Activated T-helper 1 cell treated with anti-CD3 and anti-CD28 coated beads, Interleukin-2, amount 50 U/mL, for 16 hours (primary cell): ENCODE results near the gene VTI1A.

Source experiments
- DNase-seq, 2 donors: peaks; one replicate each; pipeline ENCODE4 v3.0.0-alpha.2; 2020; ENCODE audit warnings: low read depth in 1 of 2, low spot score in 1 of 2

VTI1A gene

DNA sequence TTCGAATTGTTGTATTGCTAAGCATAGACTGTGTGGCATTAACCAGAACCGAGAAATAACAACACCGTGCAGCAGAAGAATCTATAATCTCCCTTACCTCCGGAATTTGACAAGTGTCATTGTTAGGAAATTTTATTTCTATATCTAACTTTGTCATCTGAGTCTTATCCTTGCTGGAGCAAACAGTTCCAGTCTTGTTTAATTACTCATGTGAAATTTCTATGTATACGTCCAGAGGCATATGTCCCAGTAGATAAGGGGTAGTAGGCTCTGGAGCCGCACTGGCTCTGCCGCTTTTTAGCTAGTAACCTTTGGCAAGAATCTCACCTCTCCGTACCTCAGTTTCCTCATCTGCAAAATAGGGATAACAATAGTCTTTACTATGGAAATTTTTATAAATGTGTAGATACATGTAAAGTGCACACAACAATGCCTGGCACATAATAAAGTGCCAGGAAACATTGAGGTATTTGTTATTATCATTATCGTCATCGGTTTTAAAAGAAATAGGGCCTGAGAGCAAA lies 228.6 kb downstream of the VTI1A start:
- no peak for DNase-seq

DNA sequence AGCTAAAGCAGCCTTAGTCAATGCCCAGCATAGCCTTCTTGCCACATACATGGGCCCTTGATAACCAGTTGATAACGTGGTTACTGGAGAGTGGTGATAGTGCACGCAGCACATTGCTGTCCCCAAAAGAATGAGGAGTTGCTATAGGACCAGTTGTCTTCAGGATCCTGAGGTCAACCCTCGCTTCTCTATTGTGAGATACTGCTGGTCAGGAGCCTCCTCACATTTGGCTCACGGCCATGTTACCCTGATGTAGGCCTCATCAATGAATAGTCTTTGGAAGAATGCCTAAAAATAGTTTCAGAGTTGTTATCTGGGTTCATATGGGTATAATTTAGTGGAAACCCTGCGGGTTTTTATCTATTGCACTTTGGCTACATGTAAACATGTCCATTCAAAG lies 230.7 kb downstream of the VTI1A start:
- DNase-seq, result no peak

GRCh38 chr10:112678581-112678980 lies 231.6 kb downstream of the VTI1A start:
- no peak for DNase-seq

DNA sequence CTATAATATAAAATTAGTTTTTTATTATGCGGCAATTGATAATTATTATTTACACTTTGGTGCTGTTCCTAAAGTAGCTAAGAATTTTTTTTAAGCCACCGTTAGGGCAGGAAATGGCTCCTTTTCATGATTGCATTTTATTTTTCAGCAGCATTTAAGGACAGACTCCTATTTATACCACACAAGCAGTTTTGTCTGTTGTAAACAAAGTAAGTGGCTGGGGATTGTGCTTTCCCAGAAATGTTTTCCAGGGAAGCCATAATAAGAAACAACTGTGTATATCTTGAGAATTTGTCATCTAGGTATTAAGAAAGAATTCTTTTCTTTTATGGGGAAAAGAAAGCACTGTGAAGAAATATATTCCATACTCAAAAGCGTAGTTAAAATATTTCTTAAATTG lies 232.0 kb downstream of the VTI1A start:
- no peak for DNase-seq

GRCh38 chr10:112679392-112679791 lies 232.4 kb downstream of the VTI1A start:
- DNase-seq, result no peak

- DNase-seq, result no peak
Measured at GRCh38 chr10:112680586-112680985, 233.6 kb downstream of the VTI1A start.

DNA sequence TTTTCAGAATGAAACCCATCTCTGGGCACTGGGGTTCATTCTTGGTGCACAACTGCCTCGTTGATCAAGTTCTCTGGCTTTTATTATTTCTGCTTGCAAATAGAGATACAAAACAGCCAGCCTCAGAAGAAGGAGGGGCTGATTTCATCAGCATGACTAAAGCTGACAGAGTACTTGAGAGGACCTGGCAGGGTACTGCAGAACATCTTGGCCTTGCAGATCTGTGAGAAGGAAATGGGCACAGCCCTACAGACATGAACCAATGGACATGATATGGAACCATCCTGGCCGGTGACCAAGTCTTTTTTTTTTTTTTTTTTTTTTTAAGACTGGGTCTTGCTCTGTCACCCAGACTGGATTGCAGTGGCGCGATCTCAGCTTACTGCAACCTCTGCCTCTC lies 240.6 kb downstream of the VTI1A start:
- DNase-seq, result no peak

DNA sequence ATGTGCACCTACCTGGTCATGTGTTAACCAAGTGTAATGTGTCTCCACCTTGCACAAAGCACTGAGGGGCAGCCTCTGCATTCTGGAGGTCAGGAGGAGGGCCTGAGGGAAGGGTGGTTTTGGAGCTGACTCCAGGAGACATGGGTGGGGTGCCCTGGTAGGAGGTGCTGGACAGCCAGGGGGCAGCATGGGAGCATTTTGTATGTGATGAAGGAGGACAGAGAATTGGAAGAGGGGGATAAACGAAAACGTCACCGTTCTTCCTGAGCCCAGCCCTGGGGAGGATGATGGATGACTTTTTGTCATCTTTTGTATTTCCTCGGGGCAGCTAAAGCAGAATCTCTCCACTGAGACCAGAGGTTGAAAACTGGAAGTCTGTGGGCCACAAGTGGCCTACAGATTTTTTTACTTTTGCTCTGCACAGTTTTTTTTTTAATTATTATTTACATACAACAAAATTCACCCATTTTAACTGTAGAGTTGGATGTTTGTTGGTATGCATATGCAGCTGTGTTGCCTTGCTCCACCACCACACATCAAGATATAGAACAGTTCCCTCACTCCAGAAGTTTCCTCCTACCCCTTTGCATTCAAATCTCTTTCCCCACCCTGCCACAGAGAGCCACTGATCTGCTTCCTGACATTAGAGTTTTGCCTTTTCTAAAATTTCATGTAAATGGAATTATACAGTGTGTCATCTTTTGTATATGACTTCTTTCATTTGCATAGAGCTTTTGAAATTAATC lies 242.5 kb downstream of the VTI1A start:
- DNase-seq, result no peak

DNA sequence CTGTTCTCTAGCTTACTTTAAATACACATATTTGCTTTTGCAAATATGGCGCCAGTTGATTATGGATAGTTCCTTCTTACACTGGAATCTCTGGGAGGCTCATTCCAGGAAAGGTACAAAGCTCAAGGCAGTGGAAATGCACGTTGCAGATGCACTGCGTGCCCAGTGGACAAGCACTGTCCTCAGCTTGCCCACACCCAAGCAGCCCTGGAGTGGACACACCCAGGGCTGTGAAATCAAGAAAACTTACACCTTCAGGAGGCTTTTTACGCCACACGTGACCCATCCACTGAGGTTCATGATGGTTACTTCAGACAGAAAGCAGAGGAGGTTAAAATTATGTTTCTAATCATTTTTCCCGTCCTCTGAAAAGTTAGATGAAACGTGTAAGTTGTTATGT lies 248.5 kb downstream of the VTI1A start:
- no peak for DNase-seq

- DNase-seq, result no peak
Measured at GRCh38 chr10:112696592-112696991, 249.6 kb downstream of the VTI1A start.

GRCh38 chr10:112698133-112698817 lies 251.3 kb downstream of the VTI1A start:
- no peak for DNase-seq

DNA sequence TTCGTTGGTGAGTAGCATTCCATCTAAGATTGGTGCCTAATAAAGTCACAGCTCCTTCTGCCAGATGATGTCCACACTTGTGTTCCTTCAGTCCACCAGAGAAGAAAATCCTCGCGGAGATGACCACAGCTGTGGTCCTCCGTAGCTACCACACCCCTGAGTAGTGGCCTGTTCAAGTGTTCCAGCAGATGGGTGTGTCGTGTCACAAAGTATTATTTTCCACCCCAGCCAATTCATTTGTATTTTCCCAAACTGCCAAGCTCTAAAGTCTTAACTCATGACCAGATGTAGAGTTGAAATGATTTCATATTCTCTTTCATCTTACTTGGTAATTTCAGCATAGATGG lies 251.8 kb downstream of the VTI1A start:
- DNase-seq, result no peak

DNA sequence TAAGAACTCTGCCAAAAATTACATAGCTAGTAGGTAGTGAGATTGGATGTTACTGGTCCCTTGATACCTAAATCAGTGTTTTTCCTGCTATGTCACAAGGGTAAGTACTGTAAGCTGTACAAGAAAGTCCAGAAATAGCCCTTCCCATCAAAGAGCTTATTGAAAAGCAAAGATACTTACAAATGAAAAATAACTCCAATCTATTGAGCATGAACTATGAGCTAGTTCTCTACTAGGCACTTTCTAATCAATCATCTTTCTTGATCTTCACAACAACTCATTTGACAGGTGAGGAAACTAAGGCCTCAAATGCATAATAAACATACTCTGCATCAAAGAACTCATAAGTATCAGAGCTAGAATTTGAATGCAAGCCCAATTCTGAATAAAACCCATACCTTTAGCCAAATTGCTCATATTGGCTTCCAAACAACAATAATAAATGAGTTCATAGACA lies 253.2 kb downstream of the VTI1A start:
- no peak for DNase-seq

DNA sequence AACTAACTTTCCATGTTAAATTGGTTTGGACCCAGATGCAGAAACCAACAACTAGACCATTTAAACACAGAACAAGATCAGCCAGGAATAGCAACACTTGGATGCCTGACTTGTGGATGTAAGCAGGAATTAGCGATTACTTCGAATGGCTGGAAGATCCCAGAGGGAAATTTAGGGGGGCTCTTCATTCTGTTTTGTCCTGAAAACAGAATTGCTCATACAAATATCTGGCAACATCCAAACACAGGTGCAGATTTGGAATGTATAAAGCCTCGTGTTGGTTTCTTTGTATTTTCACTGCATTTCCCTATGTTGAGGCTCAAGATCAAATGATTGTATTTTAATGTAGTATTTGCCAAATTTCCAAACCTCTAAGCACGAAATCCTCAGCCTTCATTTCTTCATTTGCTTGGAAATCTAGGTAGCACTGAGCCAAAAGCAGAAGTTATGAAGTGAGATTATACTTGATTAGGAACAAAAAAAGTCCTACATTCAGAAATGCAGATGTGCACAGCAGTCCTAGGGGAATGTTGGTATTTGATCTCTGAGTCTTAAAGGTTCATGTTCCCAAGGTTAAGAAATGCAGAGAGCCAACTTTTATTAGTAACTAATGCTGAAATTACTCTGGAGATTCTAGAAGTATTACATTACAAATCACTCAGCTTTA lies 254.3 kb downstream of the VTI1A start:
- no peak for DNase-seq

DNA sequence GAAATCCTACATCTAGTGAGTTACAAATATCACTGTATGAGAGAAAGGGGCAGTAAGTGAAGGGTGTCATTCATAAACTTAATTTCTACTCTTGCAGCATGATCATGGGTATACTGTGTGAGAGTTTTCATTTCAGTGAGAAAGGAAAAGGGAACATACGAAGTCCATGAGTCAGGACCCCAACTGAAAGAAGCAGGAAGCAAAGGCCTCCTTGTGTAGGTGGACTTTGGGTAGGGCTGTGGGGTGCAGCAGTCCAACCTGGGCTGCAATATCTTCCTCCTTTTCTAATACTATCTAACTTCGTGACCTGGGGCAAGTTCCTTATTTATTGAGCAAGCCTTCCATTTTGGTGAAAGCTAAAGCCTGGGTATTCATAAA lies 254.9 kb downstream of the VTI1A start:
- no peak for DNase-seq

DNA sequence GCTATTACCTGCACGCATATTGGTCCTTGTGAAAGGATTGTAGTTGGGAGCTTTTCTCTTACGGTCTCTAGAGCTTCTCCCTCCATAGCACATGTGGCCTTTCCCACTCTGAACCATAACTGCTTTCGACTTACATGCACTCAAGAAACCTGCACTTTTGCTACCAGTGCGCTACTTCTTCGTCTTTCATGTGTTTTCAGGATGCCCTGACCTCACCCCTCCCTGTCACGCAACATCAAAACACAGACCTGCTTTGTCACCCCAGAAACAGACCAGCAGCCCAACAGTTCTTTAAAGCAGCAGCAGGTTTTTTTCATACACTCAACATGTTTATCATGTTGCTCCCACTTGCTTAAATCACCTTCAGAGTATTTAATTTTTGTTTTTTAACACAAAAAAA lies 259.6 kb downstream of the VTI1A start:
- DNase-seq, result no peak

- no peak for DNase-seq
Measured at GRCh38 chr10:112708461-112708860, 261.4 kb downstream of the VTI1A start.

DNA sequence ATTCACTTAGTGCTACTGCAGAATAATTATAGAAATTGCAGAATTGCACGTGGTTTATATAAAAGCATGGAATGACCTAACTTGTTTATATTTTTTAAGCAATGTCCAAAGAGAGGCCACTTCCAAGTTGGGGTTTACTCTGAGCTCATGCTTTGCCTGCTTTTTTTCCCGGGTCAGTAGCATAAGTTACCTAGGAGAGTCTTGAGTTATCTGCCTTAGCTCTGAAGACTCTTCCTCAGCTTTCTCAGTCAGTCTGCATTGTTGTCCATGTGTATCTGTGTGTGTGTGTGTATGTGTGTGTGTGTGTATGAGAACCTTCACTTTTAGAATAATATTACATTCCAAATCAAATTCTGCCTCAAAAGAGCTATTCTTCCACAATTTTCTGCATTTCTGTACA lies 263.5 kb downstream of the VTI1A start:
- no peak for DNase-seq

GRCh38 chr10:112711366-112711765 lies 264.4 kb downstream of the VTI1A start:
- no peak for DNase-seq

GRCh38 chr10:112712536-112712935 lies 265.5 kb downstream of the VTI1A start:
- no peak for DNase-seq

DNA sequence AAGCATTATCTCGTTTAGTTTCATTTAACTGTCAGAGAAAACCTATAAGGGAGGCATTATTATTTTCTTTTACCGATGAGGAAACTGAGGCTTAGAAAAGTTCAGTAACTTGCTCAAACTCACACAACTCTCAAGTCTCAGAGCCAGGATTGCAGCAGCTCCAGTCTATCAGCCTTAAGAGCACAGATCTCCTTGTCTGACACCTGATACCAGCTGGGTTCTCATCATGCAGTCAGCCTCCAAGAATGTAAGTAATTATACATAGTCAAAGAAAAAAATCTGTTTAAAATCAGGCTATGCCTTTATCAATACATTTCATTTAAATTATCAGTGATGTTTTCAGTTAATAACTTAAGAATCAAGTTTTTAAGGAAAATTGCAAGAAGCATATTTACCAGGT lies 266.4 kb downstream of the VTI1A start:
- DNase-seq, result no peak

DNA sequence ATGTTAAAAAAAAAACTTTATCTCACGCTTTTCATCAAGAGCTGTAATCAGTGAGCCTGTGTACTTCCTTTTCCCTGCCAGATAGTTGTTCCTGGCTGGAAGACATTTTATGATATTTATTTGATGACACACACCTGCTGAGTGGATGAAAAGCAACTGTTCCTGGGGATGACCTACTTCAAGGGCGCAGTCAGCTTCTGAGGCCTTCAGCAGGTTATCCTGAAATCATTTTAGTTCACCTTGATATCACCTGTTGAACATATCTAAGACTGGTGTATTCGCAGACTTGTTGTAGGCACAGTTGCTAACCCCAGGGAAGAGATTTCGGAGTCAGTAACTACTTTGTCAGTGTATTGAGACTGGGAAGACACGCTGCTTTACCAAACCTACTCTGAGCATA lies 268.6 kb downstream of the VTI1A start:
- DNase-seq, result no peak
